AG04450 (cell line): Measurements from ENCODE around the gene GPR31. TPM values are rescaled to one million over a fixed set of nuclear protein-coding genes. Genes with fewer than 3 reads are reported as not detected.

ENCODE experiments used
- CTCF ChIA-PET: fragments of 300-600, 350-600 bp; formaldehyde crosslinking; extraction: SDS; loops from one replicate; lab custom pipeline; 2022; ENCODE audit warnings: antibody characterized with exemption, inconsistent platforms; lab: Charles Lee
- POLR2A ChIA-PET: fragments of 350-600 bp; formaldehyde crosslinking; extraction: SDS; loops from one replicate; lab custom pipeline; 2021; ENCODE audit warnings: antibody characterized with exemption, inconsistent platforms; lab: Yijun Ruan, JAX
- DNase-seq: peaks from one replicate; pipeline ENCODE4 v3.0.0-alpha.2; 2011; ENCODE audit warnings: low read depth, low spot score
- H3K27ac ChIP-seq: one replicate; pipeline ENCODE4 v1.5.1; 2012; ENCODE audit warnings: low read depth, low read length, control low read depth
- H3K27me3 ChIP-seq: one replicate; pipeline ENCODE4 v1.6.0; 2012; ENCODE audit warnings: low read length; ENCODE audit not compliant: control insufficient read depth, insufficient read depth
- H3K4me3 ChIP-seq: 2 replicates; pipeline ENCODE4 v1.5.1; 2011; ENCODE audit warnings: mild to moderate bottlenecking, low read depth, low read length, control low read depth
- H3K9me3 ChIP-seq: 2 replicates; pipeline ENCODE4 v1.5.1; 2012; ENCODE audit warnings: low read length; ENCODE audit not compliant: control insufficient read depth, insufficient read depth
- polyA plus RNA-seq: library from polyadenylated mRNA; depleted of rRNA; stranded (reverse); fragments of >200 nt; gene quantifications from 2 replicates; pipeline ENCODE4 v1.2.3, GENCODE V29; 2011
- TF ChIP-seq, protein P1 (sequence below): IDR thresholded peaks from 2 replicates; pipeline ENCODE4 v1.5.1; 2011; ENCODE audit warnings: low read depth, low read length, control low read depth, inconsistent platforms

The GPR31 gene
- polyA plus RNA-seq, 1 experiment: not detected

- POLR2A ChIA-PET: no interaction called here
- no peak overlapping the region for H3K4me3 ChIP-seq
Measured at GRCh38 chr6:167152862-167153261, 4.9 kb downstream of the GPR31 start.

DNA sequence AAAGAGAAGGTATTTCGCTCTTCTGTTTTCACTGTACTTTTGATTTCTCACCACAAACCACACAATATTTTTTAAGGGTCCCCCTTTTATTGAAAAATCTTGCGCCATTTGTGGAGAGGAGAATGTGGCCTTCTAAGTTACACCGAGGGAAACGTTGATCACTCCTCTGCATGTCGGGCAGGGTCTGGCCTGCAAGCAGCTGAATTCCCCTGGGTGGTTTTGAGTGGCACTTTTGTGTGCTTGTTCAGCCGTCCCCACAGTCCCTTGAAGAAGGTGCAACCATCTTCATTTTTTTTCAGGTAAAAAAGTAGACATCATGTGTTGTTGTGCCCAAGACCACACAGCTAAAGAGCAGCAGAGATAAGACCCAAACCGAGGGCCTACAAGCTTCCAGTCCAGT is 6.1 kb downstream of the GPR31 start:
- POLR2A ChIA-PET: no interaction called here

More at GRCh38 chr6:167152862-167153261, 4.9 kb downstream of the GPR31 start:
- Histone ChIP-seq H3K27ac (no peak overlapping the region), H3K27me3 (no peaks in the 10 kb centered on the region), H3K9me3 (peaks cover 26% of the 10 kb centered on the region)
- CTCF ChIA-PET: no interaction called here
- DNase-seq: no peak
- TF ChIP-seq, protein P1, sequence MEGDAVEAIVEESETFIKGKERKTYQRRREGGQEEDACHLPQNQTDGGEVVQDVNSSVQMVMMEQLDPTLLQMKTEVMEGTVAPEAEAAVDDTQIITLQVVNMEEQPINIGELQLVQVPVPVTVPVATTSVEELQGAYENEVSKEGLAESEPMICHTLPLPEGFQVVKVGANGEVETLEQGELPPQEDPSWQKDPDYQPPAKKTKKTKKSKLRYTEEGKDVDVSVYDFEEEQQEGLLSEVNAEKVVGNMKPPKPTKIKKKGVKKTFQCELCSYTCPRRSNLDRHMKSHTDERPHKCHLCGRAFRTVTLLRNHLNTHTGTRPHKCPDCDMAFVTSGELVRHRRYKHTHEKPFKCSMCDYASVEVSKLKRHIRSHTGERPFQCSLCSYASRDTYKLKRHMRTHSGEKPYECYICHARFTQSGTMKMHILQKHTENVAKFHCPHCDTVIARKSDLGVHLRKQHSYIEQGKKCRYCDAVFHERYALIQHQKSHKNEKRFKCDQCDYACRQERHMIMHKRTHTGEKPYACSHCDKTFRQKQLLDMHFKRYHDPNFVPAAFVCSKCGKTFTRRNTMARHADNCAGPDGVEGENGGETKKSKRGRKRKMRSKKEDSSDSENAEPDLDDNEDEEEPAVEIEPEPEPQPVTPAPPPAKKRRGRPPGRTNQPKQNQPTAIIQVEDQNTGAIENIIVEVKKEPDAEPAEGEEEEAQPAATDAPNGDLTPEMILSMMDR: no peak

GRCh38 chr6:167150941-167151549 is 6.7 kb downstream of the GPR31 start:
- peaks cover 21% of the 10 kb centered on the region for H3K9me3 ChIP-seq

More for the DNA sequence above, 6.1 kb downstream of the GPR31 start:
- no peak for DNase-seq
- TF ChIP-seq, protein P1: no peak
- Histone ChIP-seq H3K27ac (no peak overlapping the region), H3K27me3 (no peaks in the 10 kb centered on the region), H3K4me3 (no peak overlapping the region), H3K9me3 (peaks cover 18% of the 10 kb centered on the region)
- CTCF ChIA-PET: no interaction called here

DNA sequence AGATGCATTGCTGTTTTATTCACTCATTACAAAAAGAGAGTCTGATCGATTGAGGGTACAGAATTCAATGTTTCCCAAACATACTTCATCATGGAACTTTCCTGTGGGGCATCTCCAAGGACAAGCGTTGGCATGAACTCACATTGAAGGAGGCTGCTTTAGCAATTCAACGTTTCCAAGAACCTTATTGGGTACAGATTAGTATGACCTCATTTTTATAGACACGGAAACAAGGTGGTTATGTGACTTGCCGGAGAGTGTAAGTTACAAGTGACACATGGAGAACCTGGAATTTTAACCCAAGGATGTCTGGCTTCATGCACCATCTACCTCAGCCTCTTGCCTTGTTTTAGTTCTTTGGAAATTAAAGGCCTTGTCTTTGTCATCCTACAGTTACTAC is 8.8 kb downstream of the GPR31 start:
- CTCF ChIA-PET: no interaction called here
- POLR2A ChIA-PET: no interaction called here
- Histone ChIP-seq H3K27ac (no peak overlapping the region), H3K9me3 (peaks cover 20% of the 10 kb centered on the region), H3K4me3 (no peak overlapping the region), H3K27me3 (no peaks in the 10 kb centered on the region)
- TF ChIP-seq, protein P1: no peak
- no peak for DNase-seq

More at GRCh38 chr6:167150941-167151549, 6.7 kb downstream of the GPR31 start:
- CTCF ChIA-PET: no interaction called here
- TF ChIP-seq, protein P1: no peak
- H3K27ac ChIP-seq: no peak overlapping the region
- no peaks in the 10 kb centered on the region for H3K27me3 ChIP-seq
- no peak overlapping the region for H3K4me3 ChIP-seq
- POLR2A ChIA-PET: no interaction called here
- DNase-seq: no peak

DNA sequence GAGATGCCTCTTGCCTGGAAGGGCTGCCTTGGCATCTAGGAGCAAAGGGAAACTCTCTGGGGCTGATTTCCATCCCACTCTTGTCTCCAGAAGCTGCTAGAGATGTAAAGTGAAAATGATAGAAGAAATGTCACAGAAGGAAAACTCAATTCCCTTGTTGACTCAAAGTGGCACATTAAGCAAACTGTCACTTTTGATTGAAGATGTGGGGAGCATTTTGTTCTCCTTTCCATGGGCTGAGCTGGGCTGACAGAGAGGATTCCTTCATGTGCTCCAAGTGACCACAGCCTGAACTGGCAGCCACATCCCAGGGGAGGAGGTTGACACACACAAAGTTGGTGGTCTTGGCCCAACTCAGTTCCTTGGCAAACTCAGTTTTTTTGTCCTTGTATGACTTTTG is 9.8 kb downstream of the GPR31 start:
- Histone ChIP-seq H3K27me3 (no peaks in the 10 kb centered on the region), H3K27ac (no peak overlapping the region), H3K9me3 (peaks cover 27% of the 10 kb centered on the region), H3K4me3 (no peak overlapping the region)
- DNase-seq: no peak
- ChIA-PET POLR2A (no interaction called here), CTCF (no interaction called here)
- TF ChIP-seq, protein P1: no peak
